ENCODE results near the gene PRAME.
"Not testable (repeated sequence)": the region's sequence is repeated elsewhere in the genome, so short reads cannot be mapped to it uniquely, and the experiment has no call there.

The PRAME gene

DNA sequence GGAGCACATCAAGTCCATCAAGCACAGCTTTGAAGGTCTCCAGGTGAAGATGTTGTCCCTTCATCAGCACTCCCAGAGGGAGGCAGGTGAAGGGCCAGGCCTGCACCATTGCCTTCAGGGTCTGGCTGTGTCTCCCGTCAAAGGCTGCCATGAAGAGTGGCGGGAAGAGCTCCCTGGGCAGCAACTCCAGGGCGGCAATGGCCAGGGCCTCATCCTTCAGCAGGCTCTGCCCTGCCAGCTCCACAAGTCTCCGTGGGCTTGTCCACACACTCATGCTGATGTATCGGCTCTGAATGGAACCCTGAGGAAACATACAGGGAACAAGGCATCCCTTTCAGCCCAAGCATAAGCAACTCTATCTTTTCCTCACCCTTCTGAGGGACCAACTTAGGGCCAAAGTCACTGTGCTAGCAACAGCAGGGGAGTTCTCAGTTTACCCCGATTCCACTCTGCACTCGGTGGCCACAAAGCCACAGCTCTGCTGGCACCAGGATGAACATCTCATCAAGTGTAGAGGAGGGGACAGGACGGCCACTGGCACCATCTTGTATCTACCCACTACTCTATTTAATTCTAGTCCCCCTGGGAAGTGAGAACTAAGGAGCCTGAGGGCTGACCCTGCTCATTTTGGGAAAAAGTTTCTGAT lies 8.2 kb downstream of the PRAME start:
- no peak for DNase-seq

DNA sequence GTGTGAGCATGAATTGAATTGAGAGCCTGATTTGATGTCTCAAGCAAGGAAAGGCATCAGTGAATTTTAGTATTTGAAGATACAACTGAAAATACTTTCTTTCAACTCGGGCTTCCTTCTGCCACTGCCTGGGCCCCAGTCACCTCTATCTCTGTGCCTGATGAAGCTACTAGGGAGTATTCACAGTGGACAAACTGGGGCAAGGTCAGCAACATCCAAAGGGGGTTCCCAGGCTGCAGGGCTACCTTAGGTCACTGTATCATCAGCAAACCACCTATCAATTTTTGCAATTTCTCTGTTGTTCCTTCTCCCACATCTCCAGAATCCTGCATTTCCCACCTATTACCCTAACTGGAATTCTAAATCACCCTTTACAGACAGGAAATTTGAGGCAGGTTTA lies 10.2 kb downstream of the PRAME start:
- no peak for DNase-seq

DNA sequence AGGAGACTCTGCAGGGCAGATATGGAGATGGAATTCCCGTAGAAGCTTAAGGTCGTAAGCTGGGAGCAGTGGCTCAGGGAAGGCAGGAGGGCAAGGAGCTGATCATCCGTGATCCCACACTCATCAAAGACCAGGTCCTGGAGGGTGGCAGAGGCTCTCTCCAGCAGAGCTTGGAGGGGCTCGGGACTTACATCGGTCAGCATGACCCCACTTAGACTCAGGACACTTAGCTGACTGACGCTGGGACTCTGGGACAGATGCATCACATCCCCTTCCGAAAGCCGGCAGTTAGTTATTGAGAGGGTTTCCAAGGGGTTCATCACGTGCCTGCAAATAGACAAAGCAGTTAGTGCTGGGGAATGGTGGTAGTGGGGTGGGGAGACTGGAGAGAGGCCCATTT lies 10.7 kb downstream of the PRAME start:
- no peak for DNase-seq

- DNase-seq, result no peak
These were observed 11.3 kb downstream of the PRAME start for GRCh38 chr22:22547692-22548300.

DNA sequence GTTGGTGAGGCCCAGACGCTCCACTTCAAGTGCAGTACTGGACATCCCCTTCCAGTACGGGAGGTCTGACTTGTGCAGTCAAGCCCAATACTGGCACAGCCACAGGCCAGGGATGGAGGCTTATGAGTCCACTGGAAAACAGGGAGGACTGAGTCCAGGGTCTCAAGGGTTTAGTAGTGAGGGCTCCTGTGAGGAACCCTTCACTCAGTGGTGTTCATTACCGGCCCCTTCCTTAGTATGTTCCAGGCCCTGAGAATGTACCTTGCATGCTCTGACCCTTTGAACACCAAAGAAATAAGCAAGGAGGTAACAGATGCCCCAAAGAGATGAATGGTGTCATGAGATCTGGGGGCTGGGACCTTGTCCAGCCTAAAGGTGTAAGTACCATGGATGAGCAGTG lies 11.8 kb downstream of the PRAME start:
- no peak for DNase-seq

GRCh38 chr22:22546490-22546889 lies 12.6 kb downstream of the PRAME start:
- DNase-seq, result peak; percentile 2

DNA sequence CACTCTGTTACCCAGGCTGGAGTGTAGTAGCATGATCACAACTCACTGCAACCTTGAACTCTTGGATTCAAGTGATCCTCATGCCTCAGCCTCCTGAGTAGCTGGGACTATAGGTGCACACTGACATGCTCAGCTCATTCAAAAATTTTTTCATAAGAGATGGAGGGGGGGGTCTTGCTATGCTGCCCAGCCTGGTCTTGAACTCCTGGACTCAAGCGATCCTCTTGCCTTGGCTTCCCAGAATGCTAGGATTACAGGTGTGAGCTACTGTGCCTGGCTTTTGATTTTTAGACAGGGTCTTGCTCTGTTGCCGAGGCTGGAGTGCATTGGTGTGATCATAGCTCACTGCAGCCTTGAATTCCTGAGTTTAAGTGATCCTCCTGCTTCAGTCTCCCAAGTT lies 14.0 kb downstream of the PRAME start:
- DNase-seq, result no peak

GRCh38 chr22:22538226-22538989 lies 20.7 kb downstream of the PRAME start:
- no peak for DNase-seq

DNA sequence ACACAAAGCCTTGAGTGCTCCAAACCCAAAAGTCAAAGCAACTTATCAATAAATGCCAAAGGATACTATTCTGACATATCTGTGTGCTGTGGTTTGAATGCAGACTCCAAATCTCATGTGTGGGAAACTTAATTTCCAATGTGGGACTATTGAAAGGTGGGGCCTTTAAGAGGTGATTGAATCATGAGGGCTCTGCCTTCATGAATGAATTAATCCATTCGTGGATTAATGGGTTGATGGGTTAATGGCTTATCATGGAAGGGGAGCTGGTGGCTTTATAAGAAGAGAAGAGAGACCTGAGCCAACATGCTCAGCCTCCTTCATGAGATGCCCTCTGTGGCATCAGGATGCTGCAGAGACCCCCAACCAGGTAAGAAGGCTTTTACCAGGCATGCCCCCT lies 22.1 kb downstream of the PRAME start:
- no peak for DNase-seq

DNA sequence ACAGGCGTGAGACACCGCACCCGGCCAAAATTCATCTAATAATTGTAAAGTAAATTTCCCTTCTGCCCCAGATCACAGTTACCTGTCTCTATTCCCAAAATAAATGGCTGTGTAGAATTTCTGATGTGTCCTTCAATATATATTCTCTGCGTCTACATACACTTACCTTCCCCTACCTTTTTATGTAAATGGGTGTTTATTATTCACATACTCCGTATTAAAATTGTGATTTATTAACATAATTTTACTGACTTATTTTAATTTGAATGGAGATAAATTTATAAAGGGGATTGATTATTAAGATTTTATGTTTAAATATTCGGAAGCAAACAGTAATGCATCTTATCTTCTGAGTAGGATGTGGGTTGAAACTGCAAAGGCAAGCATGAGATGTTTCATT lies 22.6 kb downstream of the PRAME start:
- no peak for DNase-seq

- no peak for DNase-seq
These were observed 23.4 kb downstream of the PRAME start for GRCh38 chr22:22535662-22536061.

DNA sequence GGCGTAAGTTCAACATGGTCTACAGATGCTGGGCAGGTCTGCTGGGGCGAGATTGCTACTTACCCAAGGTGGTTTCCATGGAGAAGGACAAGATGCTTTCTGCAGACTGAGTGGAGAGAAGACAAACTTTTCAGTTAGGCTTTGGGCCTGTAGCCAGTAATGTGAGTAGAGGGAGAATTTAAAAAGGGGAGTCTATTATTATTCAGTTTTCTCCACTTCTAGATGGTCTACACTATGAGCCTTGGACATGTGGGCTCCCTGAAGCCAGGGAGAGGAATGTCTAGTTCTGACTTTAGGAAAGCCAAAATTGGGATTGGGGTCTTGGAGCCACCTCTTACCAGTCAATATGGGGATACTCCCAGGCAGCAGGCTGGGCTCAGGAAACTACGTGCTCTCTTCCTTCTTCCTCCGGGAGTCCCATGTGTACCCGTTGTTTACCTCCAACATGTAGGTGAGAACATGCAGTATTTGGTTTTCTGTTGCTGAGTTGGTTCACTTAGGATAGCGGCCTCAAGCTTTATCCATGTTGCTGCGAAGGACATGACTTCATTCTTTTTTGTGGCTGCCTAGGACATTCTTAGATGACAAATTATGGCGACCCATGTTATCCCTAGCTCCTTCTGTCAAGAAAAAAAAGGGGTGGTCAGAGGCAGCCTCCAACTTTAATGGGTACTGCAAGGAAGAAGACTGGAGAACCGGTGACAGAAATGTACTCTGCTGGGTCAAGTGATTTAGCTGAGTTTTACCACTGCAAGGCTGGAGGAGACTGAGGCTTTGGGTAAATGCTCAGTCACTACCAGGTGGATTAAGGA lies 24.3 kb downstream of the PRAME start:
- DNase-seq, result no peak

GRCh38 chr22:22533863-22534262 lies 25.2 kb downstream of the PRAME start:
- DNase-seq, result no peak

DNA sequence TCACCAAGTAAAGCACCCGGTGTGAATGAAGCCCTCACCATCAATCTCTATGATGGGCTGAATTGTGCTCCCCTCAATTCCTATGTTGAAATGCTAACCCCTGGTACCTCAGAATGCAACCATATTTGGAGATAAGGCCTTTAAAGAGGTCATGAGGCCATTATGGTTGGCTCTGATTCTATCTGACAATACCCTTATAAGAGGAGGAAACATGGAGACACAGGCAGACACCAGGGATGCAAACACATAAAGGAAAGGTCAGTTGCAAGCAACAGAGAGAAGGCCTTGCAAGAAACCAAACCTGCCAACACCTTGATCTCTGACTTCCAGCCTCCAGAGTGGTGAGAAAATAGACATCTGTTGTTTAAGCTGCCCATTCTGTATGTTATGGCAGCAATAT lies 25.6 kb downstream of the PRAME start:
- DNase-seq, result no peak

GRCh38 chr22:22532547-22533071 lies 26.5 kb downstream of the PRAME start:
- not testable (repeated sequence) for DNase-seq

DNA sequence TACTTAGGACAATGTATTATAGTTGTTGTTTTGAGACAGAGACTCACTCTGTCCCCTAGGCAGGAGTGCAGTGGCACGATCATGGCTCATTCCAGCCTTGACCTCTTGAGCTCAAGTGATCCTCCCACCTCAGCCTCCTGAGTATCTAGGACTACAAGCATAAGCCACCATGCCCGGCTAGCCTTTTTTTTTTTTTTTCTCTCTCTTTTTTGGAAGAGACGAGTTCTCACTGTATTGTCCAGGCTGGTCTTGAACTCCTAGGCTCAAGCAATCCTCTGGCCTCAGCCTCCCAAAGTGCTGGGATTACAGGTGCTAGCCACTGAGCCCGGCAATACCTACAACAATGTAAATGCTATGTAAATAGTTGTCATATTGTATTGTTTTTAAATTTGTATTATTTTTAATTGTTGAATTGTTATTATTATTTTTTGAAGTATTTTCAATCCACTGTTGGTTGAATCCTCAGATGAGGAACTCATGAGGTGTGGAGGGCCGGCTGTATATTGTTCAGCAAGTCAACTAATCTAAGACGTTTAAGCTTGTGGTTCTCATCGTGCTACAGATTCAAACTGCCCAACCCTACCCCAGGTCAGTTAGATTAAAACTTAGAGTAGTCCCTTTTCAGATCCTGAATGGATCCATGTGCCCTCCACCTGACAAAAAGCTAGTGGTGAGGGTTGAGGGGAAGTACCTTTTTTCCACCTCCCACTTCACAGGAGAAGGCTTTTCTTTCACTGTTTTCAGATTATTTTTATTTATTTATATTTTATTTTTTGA lies 27.1 kb downstream of the PRAME start:
- DNase-seq, result no peak

DNA sequence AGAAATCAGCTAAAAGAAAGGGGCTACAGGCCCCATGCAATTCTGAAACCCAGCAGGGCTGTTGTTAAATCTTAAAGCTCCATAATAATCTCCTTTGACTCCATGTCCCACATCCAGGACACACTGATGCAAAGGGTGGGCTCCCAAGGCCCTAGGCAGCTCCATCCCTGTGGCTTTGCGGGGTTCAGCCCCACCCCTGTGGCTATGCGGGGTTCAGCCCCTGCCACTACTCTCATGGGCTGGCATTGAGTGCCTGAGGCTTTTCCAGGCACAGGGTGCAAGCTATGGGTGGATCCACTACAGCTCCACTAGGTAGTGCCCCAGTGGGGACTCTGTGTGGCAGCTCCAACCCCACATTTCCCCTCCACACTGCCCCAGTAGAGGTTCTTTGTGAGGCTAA lies 30.3 kb downstream of the PRAME start:
- DNase-seq, result no peak

DNA sequence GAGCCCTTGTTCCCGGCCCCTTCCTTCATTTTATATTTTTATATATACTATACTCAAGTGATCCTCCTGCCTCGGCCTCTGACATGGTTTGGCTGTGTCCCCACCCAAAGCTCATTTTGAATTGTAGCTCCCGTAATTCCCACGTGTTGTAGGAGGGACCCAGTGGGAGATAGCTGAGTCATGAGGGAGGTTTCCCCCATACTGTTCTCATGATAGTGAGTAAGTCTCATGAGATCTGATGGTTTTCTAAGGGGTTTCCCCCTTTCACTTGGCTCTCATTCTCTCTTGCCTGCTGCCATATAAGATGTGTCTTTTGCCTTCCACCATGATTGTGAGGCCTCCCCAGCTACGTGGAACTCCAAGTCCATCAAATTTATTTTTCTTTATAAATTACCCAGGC lies 31.8 kb downstream of the PRAME start:
- no peak for DNase-seq

DNA sequence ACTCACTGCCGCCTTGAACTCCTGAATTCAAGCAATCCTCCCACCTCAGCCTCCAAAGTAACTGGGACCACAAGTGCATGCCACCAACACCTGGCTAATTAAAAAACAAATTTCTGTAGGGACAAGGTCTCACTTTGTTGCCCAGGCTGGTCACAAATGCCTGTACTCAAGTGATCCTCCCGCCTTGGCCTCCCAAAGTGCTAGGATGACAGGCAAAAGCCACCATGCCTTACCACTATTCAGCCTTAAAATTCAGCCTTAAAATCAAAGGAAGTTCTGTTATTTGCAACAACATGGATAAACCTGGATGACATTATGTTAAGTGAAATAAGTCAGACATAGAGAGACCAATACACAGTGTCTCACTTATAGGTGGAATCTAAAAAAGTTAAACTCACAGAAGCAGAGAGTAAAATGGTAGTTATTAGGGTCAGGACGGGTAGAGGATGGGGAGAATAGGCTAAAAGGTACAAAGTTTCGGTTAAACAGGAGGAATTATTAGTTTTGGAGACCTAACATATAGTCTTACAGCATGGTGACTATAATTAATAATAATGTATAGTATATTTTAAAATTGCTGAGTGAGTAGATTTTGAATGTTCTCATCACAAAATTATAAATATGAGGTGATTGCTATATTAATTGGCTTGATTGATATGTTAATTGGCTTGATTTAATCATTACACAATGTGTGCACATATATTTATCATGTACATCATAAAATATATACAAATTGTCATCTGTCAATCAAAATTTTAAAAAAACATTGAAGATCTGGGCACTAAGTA lies 32.7 kb downstream of the PRAME start:
- no peak for DNase-seq

DNA sequence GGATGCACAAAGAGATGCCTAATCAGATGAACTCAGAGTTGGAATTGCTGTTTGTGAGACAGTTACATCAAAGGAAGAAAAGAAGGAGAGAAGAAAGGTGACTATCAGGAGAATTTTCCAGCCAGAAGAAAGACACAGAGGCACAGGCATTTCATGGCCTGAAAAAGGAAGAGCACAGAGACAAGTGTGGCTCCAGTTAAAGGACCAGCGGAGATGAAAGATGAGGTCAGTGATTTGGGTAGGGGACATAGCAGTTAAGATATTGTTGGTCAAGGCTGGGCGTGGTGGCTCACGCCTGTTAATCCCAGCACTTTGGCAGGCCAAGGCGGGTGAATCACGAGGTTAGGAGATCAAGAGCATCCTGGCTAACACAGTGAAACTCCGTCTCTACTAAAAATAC lies 35.6 kb downstream of the PRAME start:
- no peak for DNase-seq

- DNase-seq, result no peak
These were observed 37.4 kb downstream of the PRAME start for GRCh38 chr22:22521631-22522030.
